GM12873 (cell line): ENCODE results near the gene GABRB1.

Source experiments
- CTCF ChIP-seq: IDR thresholded peaks from 2 replicates; pipeline ENCODE4 v1.5.1; 2012; ENCODE audit warnings: low read depth, mild to moderate bottlenecking, moderate library complexity, low read length, control low read depth; ENCODE audit not compliant: insufficient read depth; ENCODE audit errors: missing control alignments

Gene GABRB1

GRCh38 chr4:47275595-47275994 is 244.2 kb downstream of the GABRB1 start:
- TF ChIP-seq CTCF: no peak

GRCh38 chr4:47278631-47279030 is 247.3 kb downstream of the GABRB1 start:
- no peak for TF ChIP-seq CTCF

GRCh38 chr4:47287735-47288134 is 256.4 kb downstream of the GABRB1 start:
- no peak for TF ChIP-seq CTCF

GRCh38 chr4:47289805-47290204 is 258.4 kb downstream of the GABRB1 start:
- no peak for TF ChIP-seq CTCF

- TF ChIP-seq CTCF: no peak
Measured at GRCh38 chr4:47309165-47309564, 277.8 kb downstream of the GABRB1 start.

- no peak for TF ChIP-seq CTCF
Measured at GRCh38 chr4:47312170-47312569, 280.8 kb downstream of the GABRB1 start.

- TF ChIP-seq CTCF: no peak
Measured at GRCh38 chr4:47313384-47313783, 282.0 kb downstream of the GABRB1 start.
